ENCODE data around the gene ACTC1.

Gene ACTC1

DNA sequence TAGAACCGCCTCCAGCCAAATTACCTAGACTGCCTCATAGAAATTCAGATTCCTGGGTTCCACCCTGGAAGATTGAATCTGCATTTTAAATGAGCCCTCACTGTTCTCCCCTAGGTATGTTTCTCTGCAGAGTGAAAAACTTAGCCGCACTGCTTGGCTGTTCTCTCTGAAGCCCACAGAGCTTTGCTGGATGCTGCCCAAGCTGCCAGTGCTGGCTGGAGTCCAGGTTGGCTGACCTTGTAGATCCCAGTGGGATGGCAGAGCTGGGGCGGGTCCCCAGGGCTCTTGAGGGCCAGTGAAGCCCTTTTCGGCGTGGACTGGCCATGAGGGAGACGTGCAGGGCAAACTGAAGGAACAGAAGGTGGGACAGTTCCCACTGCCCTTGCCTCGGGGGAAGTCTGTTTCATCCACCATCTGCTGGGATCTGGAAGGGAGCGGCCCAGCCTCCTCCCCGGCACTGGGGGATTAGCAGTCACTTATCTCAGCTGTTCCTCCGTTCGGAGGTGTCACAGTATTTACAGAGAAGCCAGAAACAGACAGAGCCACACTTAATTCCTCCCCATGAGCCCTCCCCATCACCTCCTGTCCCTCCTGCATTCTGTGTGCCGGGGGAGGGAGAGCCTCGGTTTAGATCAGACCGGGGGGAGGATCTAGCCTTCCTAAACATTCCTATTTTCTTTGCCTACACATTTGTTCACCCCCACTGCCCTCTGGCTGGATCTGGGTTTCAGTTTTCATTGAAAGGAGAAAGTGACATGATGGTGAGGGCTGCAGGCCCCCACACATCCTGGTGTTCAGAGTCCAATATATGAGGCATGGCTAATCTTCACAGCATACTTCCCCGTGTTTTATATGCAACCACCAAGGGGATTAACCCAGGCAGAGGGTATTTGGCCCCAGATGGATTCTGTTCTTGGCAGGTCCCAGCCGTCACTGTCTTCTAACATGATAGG is 4.1 kb upstream of the ACTC1 start:
- H3K4me3 ChIP-seq (ENCODE audit: low read depth, low read length) = no peak overlapping the region
- TF ChIP-seq, protein P1, sequence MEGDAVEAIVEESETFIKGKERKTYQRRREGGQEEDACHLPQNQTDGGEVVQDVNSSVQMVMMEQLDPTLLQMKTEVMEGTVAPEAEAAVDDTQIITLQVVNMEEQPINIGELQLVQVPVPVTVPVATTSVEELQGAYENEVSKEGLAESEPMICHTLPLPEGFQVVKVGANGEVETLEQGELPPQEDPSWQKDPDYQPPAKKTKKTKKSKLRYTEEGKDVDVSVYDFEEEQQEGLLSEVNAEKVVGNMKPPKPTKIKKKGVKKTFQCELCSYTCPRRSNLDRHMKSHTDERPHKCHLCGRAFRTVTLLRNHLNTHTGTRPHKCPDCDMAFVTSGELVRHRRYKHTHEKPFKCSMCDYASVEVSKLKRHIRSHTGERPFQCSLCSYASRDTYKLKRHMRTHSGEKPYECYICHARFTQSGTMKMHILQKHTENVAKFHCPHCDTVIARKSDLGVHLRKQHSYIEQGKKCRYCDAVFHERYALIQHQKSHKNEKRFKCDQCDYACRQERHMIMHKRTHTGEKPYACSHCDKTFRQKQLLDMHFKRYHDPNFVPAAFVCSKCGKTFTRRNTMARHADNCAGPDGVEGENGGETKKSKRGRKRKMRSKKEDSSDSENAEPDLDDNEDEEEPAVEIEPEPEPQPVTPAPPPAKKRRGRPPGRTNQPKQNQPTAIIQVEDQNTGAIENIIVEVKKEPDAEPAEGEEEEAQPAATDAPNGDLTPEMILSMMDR (IDR thresholded peaks at IDR 0.05; ENCODE audit: control insufficient read depth, extremely low read depth, insufficient read depth) = no peak
- DNase-seq (ENCODE audit: low read depth) = no peak

DNA sequence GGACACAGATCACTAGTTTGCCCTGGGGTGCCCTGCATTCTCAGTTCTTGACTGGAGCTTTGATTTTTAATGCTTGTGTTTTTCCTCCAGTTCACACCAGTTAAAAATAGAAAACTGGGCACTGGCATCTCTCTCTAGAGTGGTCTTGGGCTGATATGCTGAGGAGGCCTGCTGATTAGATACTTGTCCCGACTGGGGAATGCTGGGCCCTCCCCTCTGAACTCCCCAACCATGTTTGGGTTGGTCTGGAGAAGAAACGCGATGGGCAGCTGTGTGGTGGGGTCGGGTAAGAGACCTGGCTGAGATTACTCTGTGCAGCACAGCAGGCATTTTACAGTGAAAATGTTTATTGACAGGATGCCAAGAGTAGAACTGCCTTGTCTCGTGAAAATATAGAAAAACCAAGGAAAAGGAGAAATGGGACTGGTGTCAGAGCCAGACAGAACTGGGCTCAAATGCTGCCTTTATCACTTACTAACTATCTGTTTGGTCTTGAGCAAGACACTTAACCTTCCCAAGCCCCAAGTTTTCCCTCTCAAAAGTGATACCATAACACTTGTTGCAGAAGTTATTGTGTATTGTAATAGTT is 1.6 kb upstream of the ACTC1 start:
- TF ChIP-seq, protein P1 (IDR thresholded peaks at IDR 0.05; ENCODE audit: control insufficient read depth, extremely low read depth, insufficient read depth) = no peak
- no peak overlapping the region for H3K4me3 ChIP-seq (ENCODE audit: low read depth, low read length)
- no peak for DNase-seq (ENCODE audit: low read depth)

DNA sequence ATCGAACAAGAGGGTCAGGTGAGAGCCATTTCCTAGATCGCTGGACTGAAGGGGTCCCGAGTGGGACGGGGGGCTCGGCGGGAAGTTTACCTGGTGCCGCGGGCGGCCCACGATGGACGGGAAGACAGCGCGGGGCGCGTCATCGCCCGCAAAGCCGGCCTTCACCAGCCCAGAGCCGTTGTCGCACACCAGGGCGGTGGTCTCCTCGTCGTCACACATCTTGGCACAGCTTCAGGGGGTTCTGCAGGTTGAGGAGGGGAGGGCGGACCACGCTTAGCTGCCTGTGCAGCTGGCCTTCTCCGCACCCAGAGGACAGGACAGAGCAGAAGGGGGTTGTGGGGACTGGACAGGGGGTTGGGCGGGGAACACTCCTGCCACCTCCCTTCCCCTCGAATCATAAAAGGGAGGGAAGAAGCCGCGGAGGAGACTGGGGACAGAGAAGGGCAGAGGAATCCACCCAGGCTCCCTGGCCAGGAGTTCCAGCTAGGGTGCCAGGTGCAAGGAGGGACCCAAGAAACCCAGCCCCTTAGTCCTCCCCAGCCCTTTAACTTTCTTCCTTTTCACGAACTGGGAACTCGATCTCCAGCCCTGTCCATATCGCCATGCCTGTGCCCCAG is 651 bp downstream of the ACTC1 start:
- TF ChIP-seq, protein P1 (IDR thresholded peaks at IDR 0.05; ENCODE audit: control insufficient read depth, extremely low read depth, insufficient read depth) = no peak
- H3K4me3 ChIP-seq (ENCODE audit: low read depth, low read length) = no peak overlapping the region
- DNase-seq (ENCODE audit: low read depth) = no peak

DNA sequence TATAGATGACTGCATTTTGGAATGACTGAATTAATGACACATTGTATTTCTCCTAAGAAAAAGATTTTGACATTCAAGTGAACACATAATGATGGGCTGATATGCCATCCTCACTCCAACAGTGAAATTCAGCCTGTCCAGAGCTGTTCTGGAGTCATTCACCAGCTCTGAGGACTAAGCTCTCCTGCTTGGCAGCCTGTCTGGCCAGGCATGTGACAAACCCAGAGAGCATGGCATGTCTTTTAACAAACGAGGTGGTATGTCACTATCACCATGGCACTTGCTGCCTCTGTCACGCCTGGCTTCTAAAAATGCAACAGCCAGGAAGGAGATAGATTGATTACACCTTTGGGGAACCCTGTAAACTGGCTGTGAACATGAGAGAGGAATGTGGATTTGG is 1.4 kb downstream of the ACTC1 start:
- no peak for DNase-seq (ENCODE audit: low read depth)
- TF ChIP-seq, protein P1 (IDR thresholded peaks at IDR 0.05; ENCODE audit: control insufficient read depth, extremely low read depth, insufficient read depth) = no peak
- no peak overlapping the region for H3K4me3 ChIP-seq (ENCODE audit: low read depth, low read length)

DNA sequence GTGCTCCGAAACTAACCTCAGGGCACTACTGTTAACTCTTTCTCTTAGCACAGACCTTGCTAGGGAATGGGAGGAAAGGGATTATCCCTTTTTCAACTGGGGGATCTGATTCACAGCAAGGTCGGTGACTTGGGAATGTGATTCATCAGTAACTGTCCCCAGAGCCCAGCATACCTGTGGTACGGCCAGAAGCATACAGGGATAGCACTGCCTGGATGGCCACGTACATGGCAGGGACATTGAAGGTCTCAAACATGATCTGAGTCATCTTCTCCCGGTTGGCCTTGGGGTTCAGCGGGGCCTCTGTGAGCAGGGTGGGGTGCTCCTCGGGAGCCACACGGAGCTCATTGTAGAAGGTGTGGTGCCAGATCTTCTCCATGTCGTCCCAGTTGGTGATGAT is 2.3 kb downstream of the ACTC1 start:
- H3K4me3 ChIP-seq (ENCODE audit: low read depth, low read length) = no peak overlapping the region
- TF ChIP-seq, protein P1 (IDR thresholded peaks at IDR 0.05; ENCODE audit: control insufficient read depth, extremely low read depth, insufficient read depth) = no peak

DNA sequence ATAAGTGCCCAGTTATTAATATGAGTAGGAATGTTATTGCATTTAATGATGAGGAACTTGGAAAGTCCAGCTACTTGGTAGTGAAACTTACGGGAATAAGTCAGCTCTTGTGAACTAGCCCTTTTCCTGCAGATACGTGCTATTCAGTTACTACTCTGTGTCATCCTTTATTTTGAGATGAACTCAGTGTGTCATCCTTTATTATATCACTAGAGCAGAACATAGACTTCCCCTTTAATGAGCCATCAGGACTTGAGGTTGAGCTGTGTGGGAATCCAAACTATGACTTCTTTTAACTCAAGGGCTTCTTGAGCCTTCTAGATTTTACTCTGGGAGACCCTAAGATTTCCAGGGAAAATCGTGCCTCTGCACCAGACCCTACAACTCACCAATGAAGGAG is 3.6 kb downstream of the ACTC1 start:
- DNase-seq (ENCODE audit: low read depth) = no peak
- H3K4me3 ChIP-seq (ENCODE audit: low read depth, low read length) = no peak overlapping the region
- TF ChIP-seq, protein P1 (IDR thresholded peaks at IDR 0.05; ENCODE audit: control insufficient read depth, extremely low read depth, insufficient read depth) = no peak

More for the DNA sequence above, 2.3 kb downstream of the ACTC1 start:
- DNase-seq (ENCODE audit: low read depth) = no peak

Data from LNCaP clone FGC (cell line).